ENCODE measurements around the gene SLC26A2.
"Not testable (repeated sequence)": the region's sequence is repeated elsewhere in the genome, so short reads cannot be mapped to it uniquely, and the experiment has no call there.

Gene SLC26A2

DNA sequence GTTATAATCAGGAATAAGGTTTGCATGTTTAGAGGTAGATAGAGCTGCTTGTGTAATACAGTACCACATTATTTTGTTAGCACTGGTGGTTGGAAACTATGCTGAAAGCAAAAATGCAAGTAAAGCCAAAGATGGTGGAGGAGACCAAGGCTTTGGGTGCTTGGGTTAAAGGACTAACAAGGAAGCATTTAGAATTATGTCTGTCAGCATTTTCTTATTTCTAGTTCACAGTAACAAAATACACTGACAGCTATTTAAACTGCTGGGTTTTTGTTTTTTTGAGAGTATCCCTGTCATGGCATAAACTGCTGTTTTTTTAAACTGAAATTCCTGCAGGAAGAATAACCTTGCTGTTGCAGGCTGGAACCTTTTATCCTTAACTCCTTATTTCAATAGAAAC, 46.5 kb downstream of the SLC26A2 start:
- no peak for DNase-seq

DNA sequence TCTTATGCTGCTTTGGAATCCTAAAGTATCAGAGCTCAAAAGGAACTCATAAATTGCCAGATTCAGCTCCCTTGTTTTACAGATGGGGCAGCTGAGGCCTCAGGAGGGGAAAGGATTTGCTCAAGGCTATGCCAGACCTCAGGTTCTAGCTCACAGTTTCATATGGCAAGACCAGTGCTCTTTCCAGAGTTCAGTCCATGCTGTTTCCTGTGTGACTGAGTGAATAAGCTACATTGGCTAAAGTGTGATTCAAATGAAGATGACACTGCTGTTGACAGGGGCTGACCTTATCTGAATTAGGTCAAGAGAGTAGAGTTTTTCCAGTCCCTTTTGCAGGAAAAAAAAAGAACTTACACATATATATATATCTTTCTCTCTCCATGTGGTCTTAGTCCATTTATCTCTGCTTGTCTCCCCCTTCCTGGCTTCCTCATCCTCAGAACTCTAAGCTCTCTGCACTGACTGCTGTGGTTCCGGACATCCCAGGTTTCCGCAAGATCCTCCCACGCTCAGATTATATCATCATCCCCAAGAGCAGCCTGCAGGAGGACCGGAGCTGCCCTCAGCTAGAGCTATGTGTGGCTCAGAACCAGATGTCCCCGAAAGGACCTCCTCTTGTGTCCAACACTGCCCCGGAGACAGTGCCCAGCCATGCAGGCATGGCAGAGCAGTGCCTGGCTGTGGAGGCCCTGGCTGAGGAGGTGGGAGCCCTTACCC, 49.3 kb downstream of the SLC26A2 start:
- no peak for DNase-seq

GRCh38 chr5:150013931-150014330, 53.4 kb downstream of the SLC26A2 start:
- no peak for DNase-seq

GRCh38 chr5:150014456-150014855, 53.9 kb downstream of the SLC26A2 start:
- no peak for DNase-seq

DNA sequence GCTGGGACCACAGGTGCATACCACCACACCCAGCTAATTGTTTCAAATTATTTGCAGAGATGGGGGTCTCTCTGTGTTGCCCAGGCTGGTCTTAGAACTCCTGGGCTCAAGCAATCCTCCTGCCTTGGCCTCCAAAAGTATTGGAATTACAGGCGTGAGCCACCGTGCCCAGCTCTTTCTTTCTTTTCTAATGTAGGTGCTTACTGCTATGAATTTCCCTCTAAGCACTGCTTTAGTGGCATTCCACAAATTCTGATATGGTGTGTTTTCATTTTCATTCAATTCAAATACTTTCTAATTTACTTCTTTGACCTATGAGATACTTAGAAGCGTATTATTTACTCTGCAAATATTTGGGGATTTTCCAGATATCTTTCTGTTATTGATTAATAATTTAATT, 54.9 kb downstream of the SLC26A2 start:
- no peak for DNase-seq

DNA sequence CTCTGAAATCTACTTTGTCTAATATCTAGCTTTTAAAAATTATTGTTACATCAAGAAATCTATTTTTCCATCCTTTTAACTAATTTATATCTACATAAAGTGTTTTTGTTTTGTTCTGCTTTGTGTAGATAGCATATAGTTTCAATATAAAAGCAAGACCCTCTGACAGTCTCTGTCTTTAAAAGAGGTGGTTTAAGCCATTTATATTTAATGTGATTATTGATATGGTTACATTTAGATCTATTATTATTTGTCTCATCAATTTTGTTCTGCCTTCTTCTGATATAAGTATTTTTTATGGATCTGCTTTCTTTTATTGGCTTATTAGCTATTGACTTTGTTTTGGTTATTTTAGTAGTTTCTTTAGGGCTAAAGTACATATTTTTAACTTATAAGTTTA, 56.0 kb downstream of the SLC26A2 start:
- no peak for DNase-seq

DNA sequence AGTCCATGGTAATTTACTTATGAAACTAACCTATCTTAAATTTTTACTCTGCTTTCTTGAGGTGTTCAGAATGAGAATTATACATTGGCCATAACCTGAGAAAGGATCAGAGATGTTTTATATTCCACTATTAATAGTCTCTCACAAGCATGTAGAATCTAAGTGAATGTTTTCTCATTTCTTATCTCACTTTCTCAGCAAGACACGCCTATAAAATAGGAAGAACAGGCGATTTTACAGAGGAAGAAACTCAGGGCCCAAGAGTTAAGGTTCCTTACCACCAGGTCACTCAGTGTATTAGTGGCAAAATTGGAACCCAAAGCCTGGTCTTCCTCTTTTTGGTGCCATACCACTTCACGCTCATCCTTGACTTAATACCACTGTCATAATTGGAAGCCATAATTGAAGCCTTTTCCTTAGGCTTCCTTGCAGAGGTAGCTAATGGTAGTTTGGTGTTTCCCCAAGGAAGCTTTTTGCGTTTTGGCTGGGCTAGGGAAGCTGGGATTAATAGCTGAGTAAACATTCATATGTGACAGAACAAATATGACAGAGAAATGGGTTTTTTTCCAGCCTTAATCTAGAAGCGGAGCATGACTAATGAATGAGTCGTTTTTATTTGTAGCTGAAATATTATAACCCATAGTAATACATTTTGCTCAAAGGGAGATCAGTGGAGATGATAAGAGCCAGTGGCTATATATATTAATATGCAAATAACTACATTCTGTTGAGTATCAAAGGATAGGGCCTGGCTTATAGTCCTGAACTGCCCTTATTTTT, 56.9 kb downstream of the SLC26A2 start:
- no peak for DNase-seq

- no peak for DNase-seq
These were observed 59.7 kb downstream of the SLC26A2 start for GRCh38 chr5:150020249-150020648.

DNA sequence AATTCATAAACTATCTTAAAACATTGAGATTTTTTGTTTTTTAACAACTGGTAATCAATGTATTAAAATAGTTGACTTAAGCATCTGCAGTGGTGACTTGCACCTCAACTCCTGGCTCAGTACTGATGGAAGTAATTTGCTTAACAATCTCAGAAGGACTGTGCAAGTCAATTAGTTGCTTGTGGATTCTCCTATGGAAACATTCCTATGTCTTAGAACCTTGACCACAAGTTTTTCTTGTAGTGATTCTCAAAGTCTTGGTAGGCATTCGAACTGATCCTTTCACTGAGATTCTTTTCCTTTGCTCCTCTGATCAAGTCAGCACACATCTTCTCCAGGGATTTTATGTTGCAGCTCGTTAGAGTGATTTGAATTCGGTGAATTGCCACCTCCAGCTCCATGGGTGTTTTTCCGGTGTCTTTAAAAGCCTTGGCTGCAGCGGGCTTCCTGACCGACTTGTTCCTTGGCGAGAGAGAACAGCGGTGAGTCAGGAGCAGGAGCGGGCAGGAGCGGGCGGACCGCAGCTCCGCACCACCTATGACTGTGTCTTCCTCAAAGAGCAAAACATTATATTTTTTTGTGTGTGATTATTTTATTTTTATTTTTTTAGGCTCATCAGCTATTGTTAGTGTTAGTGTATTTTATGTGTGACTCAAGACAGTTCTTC, 61.1 kb downstream of the SLC26A2 start:
- no peak for DNase-seq

- no peak for DNase-seq
These were observed 61.6 kb downstream of the SLC26A2 start for GRCh38 chr5:150022158-150022531.

GRCh38 chr5:150022681-150023080, 62.1 kb downstream of the SLC26A2 start:
- DNase-seq, result no peak

GRCh38 chr5:150023136-150023535, 62.6 kb downstream of the SLC26A2 start:
- no peak for DNase-seq

GRCh38 chr5:150024346-150024984, 63.9 kb downstream of the SLC26A2 start:
- no peak for DNase-seq

DNA sequence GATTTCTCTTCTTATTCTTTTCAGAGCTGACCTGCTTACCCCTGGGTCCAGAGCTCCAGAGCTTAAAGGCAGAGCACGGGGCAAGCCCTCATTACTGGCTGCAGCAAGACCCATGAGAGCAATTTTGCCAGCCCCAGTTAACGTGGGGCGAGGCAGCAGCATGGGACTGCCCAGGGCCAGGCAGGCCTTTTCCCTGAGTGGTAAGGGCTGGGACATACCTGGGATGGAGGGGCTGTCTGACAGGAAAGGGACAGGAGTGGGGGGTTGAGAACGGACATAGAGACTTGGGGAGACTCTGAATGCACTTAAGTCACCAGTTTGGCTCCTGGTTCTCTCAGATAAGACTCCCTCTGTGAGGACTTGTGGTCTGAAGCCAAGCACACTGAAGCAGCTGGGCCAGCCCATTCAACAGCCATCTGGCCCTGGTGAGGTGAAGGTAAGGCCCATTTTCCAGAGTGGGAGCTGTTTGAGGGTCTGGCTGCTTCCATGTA, 66.2 kb downstream of the SLC26A2 start:
- DNase-seq, result no peak

DNA sequence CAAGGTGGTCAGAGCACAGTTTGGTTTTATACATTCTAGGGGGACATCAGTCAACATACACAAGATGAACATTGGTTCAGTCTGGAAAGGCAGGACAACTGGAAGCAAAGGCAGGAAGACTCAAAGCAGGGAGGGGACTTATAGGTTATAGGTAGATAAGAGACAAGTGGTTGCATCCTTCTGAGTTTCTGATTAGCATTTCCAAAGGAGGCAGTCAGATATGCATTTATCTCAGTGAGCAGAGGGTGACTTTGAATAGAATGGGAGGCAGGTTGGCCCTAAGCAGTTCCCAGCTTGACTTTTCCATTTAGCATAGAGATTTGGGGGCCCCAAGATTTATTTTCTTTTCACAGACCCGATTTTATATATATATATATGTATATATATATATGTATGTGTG, 67.5 kb downstream of the SLC26A2 start:
- not testable (repeated sequence) for DNase-seq

GRCh38 chr5:150033334-150033733, 72.8 kb downstream of the SLC26A2 start:
- DNase-seq, result no peak

GRCh38 chr5:150034662-150035061, 74.1 kb downstream of the SLC26A2 start:
- no peak for DNase-seq

DNA sequence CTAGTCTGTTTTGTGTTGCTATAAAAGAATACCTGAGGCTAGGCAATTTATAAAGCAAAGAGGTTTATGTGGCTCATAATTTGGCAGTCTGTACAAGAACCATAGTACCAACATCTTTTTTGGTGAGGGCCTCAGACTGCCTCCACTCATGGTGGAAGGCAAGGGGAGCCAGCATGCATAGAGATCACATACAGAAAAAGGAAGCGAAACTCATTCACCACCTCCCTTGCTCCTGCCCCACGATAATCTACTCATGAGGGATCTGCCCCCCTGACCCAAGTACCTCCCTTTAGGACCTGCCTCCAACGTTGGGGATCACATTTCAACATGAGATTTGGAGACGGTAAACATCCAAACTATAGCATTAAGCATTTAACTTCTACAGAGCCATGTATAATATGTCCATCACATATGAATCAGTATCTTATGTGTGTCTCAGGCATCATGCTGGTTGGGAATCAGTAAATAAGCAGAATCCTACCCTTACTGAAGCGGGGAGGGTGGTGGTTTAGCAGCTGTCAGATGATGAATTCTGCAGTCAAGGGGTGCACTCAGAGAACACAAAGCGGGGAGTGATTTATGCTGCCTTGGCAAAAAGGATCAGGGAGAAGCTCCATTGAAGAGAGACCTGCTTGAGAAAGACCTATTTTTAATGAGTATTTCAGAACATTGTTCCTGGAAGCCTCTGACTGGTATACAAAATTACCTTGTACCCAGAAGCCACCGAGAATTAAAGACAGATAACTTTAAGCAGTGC, 74.8 kb downstream of the SLC26A2 start:
- DNase-seq, result no peak

DNA sequence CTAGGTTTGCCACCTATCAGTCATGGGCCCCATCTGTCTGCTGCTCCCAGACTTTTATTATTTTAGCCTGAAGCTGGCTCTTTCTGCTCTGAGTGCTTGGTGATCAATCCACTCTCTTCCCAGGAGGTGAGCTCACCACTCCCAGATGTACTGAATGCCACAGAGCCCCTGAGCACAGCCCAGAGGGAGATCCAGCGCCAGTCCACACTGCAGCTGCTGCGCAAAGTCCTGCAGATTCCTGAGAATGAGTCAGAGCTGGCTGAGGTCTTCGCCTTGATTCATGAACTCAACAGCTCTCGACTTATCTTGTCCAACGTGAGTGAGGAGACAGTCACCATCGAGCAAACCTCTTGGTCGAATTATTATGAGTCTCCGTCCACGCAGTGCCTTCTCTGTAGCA, 76.0 kb downstream of the SLC26A2 start:
- no peak for DNase-seq
